ENCODE data around the gene DYNC1LI1. TPM values are rescaled to one million over a fixed set of nuclear protein-coding genes. Genes with fewer than 3 reads are reported as not detected.
"Not testable (repeated sequence)": the region's sequence is repeated elsewhere in the genome, so short reads cannot be mapped to it uniquely, and the experiment has no call there.

Gene DYNC1LI1
- total RNA-seq, 2 experiments from 2014 or later: 29.5 to 30.6 TPM

- H3K4me3 Mint-ChIP-seq: no peak overlapping the region
- H3K27me3 Mint-ChIP-seq: no peaks in the 10 kb centered on the region
- DNase-seq: no peak
- peaks cover 12% of the 10 kb centered on the region for H3K36me3 Mint-ChIP-seq
- peaks cover 8% of the 10 kb centered on the region for H3K4me1 Mint-ChIP-seq
- ATAC-seq (ENCODE audit: low read depth): peak; percentile 22
- no peaks in the 10 kb centered on the region for H3K9me3 Mint-ChIP-seq
- no peak overlapping the region for H3K27ac Mint-ChIP-seq
- POLR2A ChIA-PET: no interaction called here
Observed at GRCh38 chr3:32542807-32543206, 27.9 kb downstream of the DYNC1LI1 start.

DNA sequence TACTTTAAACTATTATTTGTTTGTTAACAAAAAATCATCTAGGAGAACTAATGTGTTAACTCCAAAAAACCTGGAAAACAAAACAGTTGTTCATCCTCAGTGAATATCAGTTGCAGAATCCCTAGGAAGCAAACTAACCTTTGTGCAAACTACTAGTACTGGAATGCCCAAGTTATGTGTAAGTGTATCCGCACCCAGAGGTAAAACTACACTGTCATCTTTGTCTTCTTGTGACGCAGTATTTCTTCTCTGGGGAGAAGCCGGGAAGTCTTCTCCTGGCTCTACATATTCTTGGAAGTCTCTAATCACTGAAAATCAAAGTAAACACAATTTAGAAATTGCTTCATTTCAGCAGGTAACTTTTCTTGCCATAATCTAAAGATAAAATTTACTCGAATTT is 29.8 kb downstream of the DYNC1LI1 start:
- Mint-ChIP-seq H3K27ac (no peak overlapping the region), H3K4me3 (no peak overlapping the region), H3K27me3 (no peaks in the 10 kb centered on the region), H3K4me1 (peaks cover 7% of the 10 kb centered on the region), H3K36me3 (peaks cover 17% of the 10 kb centered on the region), H3K9me3 (no peaks in the 10 kb centered on the region)
- POLR2A ChIA-PET: no interaction called here
- ATAC-seq (ENCODE audit: low read depth) (no peak), DNase-seq (no peak)

DNA sequence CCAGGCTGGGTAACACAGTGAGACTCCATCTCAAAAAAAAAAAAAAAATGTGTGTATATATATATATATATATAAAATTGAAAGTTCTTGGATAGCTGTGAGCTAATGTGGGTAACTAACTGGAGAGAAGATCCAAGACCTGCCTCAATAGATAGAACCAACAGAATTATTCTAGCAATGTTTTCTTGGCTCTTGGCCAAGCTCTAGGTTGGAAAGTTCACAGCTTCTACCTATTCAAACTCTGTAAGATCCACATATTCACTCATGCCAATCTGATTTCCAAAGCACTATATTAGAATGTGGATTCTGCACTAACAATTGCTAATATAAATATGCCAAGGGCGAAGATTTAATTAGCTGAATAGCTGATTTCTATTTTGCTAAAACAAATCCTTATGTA is 38.2 kb downstream of the DYNC1LI1 start:
- no peak for DNase-seq
- Mint-ChIP-seq H3K4me3 (no peak overlapping the region), H3K27ac (no peak overlapping the region), H3K9me3 (no peaks in the 10 kb centered on the region), H3K4me1 (peaks cover 6% of the 10 kb centered on the region), H3K27me3 (no peaks in the 10 kb centered on the region), H3K36me3 (peaks cover 36% of the 10 kb centered on the region)
- no peak for ATAC-seq (ENCODE audit: low read depth)
- POLR2A ChIA-PET: no interaction called here

DNA sequence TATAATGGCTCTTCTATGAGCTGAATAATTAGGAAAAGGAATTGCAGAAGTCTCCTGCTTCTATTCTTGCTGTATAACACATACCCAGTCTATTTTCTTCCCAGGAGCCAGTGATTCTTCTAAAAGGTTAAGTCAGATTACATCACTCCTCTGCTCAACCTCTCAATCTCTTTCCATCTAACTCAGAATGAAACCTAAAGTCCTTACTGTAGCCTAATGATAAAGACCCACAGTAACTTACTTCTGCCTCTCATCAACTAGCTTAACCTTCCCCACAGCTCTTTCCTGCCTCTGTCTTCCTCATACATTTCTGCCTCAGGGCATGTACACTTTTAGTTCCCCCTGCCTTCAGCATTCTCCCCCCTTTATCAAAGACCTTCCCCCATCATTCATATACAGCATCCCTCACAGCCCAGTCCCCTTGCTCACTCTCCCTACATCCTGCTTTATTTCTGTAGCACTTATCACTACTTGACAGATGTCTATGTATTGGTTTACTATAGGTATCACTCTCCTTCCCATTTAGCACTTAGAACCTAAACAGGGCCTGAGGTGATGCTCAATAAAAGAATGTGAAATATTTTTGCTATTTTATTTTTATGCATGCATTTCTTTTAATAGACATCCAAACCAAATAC is 39.5 kb downstream of the DYNC1LI1 start:
- peak overlapping the region; percentile 13 for H3K27ac Mint-ChIP-seq
- no peaks in the 10 kb centered on the region for H3K27me3 Mint-ChIP-seq
- peaks cover 29% of the 10 kb centered on the region for H3K36me3 Mint-ChIP-seq
- H3K9me3 Mint-ChIP-seq: no peaks in the 10 kb centered on the region
- POLR2A ChIA-PET: no interaction called here
- peaks cover 6% of the 10 kb centered on the region for H3K4me1 Mint-ChIP-seq
- DNase-seq (no peak), ATAC-seq (ENCODE audit: low read depth) (no peak)
- no peak overlapping the region for H3K4me3 Mint-ChIP-seq

- peaks cover 15% of the 10 kb centered on the region for H3K36me3 Mint-ChIP-seq
- H3K9me3 Mint-ChIP-seq: peaks cover 2% of the 10 kb centered on the region
- no peak overlapping the region for H3K4me3 Mint-ChIP-seq
- H3K4me1 Mint-ChIP-seq: peaks cover 1% of the 10 kb centered on the region
- no peak for ATAC-seq (ENCODE audit: low read depth)
- no peak overlapping the region for H3K27ac Mint-ChIP-seq
- POLR2A ChIA-PET: no interaction called here
- DNase-seq: no peak
- H3K27me3 Mint-ChIP-seq: no peaks in the 10 kb centered on the region
Observed at GRCh38 chr3:32525720-32526119, 44.9 kb downstream of the DYNC1LI1 start.

GRCh38 chr3:32522682-32523081 is 48.0 kb downstream of the DYNC1LI1 start:
- Mint-ChIP-seq H3K4me1 (no peaks in the 10 kb centered on the region), H3K27ac (no peak overlapping the region), H3K4me3 (no peak overlapping the region), H3K9me3 (peaks cover 3% of the 10 kb centered on the region), H3K27me3 (no peaks in the 10 kb centered on the region), H3K36me3 (peaks cover 13% of the 10 kb centered on the region)
- ATAC-seq (ENCODE audit: low read depth) (no peak), DNase-seq (no peak)
- POLR2A ChIA-PET: no interaction called here

GRCh38 chr3:32518921-32519320 is 51.7 kb downstream of the DYNC1LI1 start:
- DNase-seq; H3K4me1 Mint-ChIP-seq; POLR2A ChIA-PET; ATAC-seq (ENCODE audit: low read depth); H3K4me3 Mint-ChIP-seq; H3K9me3 Mint-ChIP-seq; H3K27ac Mint-ChIP-seq; H3K27me3 Mint-ChIP-seq: not testable (repeated sequence)
- H3K36me3 Mint-ChIP-seq: peaks cover 13% of the 10 kb centered on the region

- DNase-seq; H3K36me3 Mint-ChIP-seq; H3K27me3 Mint-ChIP-seq; POLR2A ChIA-PET; H3K4me1 Mint-ChIP-seq; H3K27ac Mint-ChIP-seq; H3K9me3 Mint-ChIP-seq; ATAC-seq (ENCODE audit: low read depth): not testable (repeated sequence)
- peak overlapping the region; percentile 16 for H3K4me3 Mint-ChIP-seq
Observed at GRCh38 chr3:32516751-32517150, 53.9 kb downstream of the DYNC1LI1 start.

DNA sequence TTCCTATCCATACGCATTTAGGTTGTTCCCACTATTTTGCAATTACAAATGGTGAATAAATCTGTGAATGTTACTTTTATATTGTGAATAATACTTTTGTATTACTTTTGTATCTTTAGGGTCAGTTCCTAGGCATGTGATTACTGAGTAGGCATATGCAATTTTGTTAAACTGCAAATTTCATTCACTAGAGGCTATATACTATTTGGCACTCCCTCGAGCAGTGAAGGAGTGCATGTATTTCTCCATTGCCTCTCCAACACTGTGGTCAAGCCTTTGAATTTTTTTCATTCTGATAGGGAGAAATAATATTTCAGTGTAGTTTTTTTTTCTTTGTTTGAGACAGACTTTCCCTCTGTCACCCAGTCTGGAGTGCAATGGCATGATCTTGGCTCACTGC is 59.7 kb downstream of the DYNC1LI1 start:
- Mint-ChIP-seq H3K27ac (no peak overlapping the region), H3K4me3 (no peak overlapping the region), H3K27me3 (no peaks in the 10 kb centered on the region), H3K9me3 (no peaks in the 10 kb centered on the region), H3K4me1 (no peaks in the 10 kb centered on the region), H3K36me3 (peaks cover 1% of the 10 kb centered on the region)
- no peak for DNase-seq
- POLR2A ChIA-PET: interaction anchor here (0.6 kb wide), 1 partner anchor 22 kb away, joined by 3 read pairs; no protein-coding TSS in a partner anchor
- no peak for ATAC-seq (ENCODE audit: low read depth)

DNA sequence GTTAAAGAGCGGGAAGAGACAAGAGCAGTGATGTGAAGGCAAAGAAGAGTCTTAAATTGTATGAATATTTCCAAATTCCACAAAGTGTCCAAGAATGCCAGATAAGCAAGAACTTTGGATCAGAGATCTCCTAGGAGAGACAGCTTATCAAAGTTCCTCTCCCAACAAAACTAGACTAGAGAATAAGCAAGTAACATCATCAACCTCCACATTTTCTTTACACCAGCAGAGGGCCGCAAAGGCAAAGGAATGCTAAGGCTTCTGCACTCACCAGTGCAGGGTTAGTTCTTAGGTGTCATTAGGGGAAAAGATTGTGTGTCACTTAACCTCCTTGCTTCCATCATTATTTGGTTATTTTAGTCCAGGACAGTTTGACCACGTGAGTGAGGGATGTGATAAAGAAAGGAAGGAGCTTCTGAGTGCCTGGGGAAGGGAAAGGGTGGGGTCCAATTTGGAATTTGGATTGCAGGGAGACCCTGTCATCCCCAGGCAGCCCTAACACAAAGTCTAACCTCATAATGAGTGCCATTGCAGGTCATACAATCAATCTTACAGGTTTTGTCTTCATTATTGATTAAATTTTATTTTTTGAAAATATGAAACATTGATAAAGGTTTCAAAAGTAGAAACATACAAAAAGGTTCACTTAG is 60.5 kb downstream of the DYNC1LI1 start:
- ATAC-seq (ENCODE audit: low read depth) (peak; percentile 94), DNase-seq (peak; percentile 38)
- Mint-ChIP-seq H3K9me3 (no peaks in the 10 kb centered on the region), H3K4me1 (no peaks in the 10 kb centered on the region), H3K27me3 (no peaks in the 10 kb centered on the region), H3K36me3 (peaks cover 1% of the 10 kb centered on the region), H3K27ac (no peak overlapping the region), H3K4me3 (no peak overlapping the region)
- POLR2A ChIA-PET: no interaction called here

GRCh38 chr3:32508711-32509110 is 61.9 kb downstream of the DYNC1LI1 start:
- ATAC-seq (ENCODE audit: low read depth) (no peak), DNase-seq (no peak)
- H3K27me3 Mint-ChIP-seq: no peaks in the 10 kb centered on the region
- H3K27ac Mint-ChIP-seq: no peak overlapping the region
- H3K36me3 Mint-ChIP-seq: no peaks in the 10 kb centered on the region
- no peaks in the 10 kb centered on the region for H3K9me3 Mint-ChIP-seq
- no peaks in the 10 kb centered on the region for H3K4me1 Mint-ChIP-seq
- H3K4me3 Mint-ChIP-seq: no peak overlapping the region
- POLR2A ChIA-PET: no interaction called here

- Mint-ChIP-seq H3K4me3 (no peak overlapping the region), H3K9me3 (no peaks in the 10 kb centered on the region), H3K4me1 (peaks cover 5% of the 10 kb centered on the region), H3K36me3 (no peaks in the 10 kb centered on the region), H3K27me3 (no peaks in the 10 kb centered on the region), H3K27ac (no peak overlapping the region)
- POLR2A ChIA-PET: no interaction called here
- no peak for DNase-seq
- no peak for ATAC-seq (ENCODE audit: low read depth)
Observed at GRCh38 chr3:32506466-32506865, 64.2 kb downstream of the DYNC1LI1 start.

DNA sequence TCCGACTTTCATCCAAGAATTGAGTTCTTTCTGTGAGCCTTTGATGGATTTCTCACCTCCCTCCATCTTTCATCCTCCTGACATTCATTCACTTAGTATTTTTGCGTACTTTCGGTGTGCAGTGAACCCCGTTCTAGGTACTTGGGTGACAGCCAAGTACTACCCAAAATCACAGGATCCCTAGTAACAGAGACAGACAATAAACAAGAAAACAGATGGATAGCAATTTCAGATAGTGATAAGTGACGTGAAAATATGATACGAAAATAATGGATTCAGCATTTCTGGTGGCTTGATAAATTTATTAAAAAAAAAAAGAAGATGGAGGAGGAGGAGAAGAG is 67.7 kb downstream of the DYNC1LI1 start:
- Mint-ChIP-seq H3K27ac (peak overlapping the region; percentile 89), H3K4me1 (peaks cover 16% of the 10 kb centered on the region), H3K36me3 (peaks cover 4% of the 10 kb centered on the region), H3K27me3 (no peaks in the 10 kb centered on the region), H3K4me3 (peak overlapping the region; percentile 99), H3K9me3 (no peaks in the 10 kb centered on the region)
- POLR2A ChIA-PET: interaction anchor here (1.0 kb wide), 1 partner anchor 67 kb away, joined by 3 read pairs; no protein-coding TSS in a partner anchor
- no peak for ATAC-seq (ENCODE audit: low read depth)
- DNase-seq: no peak

GRCh38 chr3:32502118-32502945 is 68.3 kb downstream of the DYNC1LI1 start, which contains the start of gene CMTM6:
TSS of gene CMTM6 (minus strand) at chr3:32502852. CDS start at chr3:32502745, 107 bp downstream.
- POLR2A ChIA-PET: interaction anchor here (1.0 kb wide), 1 partner anchor 67 kb away, joined by 3 read pairs; no protein-coding TSS in a partner anchor
- Mint-ChIP-seq H3K9me3 (no peaks in the 10 kb centered on the region), H3K4me1 (peaks cover 16% of the 10 kb centered on the region)

More at GRCh38 chr3:32502118-32502945, 68.3 kb downstream of the DYNC1LI1 start, which contains the start of gene CMTM6:
- ATAC-seq (ENCODE audit: low read depth): peak; percentile 78
- peak within 1 kb of the TSS; percentile 89 for H3K27ac Mint-ChIP-seq
- peak within 1 kb of the TSS; percentile 99 for H3K4me3 Mint-ChIP-seq
- peak; percentile 78 for DNase-seq
- H3K27me3 Mint-ChIP-seq: no peaks in the 10 kb centered on the region
- peaks cover 6% of the 10 kb centered on the region for H3K36me3 Mint-ChIP-seq
